SJCRH30 (cell line): ENCODE measurements around the gene OGFOD3. TPM values are rescaled to one million over a fixed set of nuclear protein-coding genes. Genes with fewer than 3 reads are reported as not detected.
A peak's percentile ranks its signal among the peaks of the same experiment; 100 is the strongest.

Experiments used
- DNase-seq, 2 experiments: peaks; one replicate each; pipeline ENCODE4 v3.0.0-alpha.2; 2015 to 2020
- H3K27ac ChIP-seq: fragments of 250-450 bp; sonication (Bioruptor Pico); 2 replicates; pipeline ENCODE4 v1.5.1; 2020; ENCODE audit warnings: mild to moderate bottlenecking, moderate library complexity
- H3K27me3 ChIP-seq: fragments of 250-450 bp; sonication (Bioruptor Pico); 2 replicates; pipeline ENCODE4 v1.5.1; 2020; ENCODE audit warnings: mild to moderate bottlenecking, moderate library complexity
- H3K36me3 ChIP-seq: fragments of 250-450 bp; sonication (Bioruptor Pico); 2 replicates; pipeline ENCODE4 v1.5.1; 2020; ENCODE audit warnings: mild to moderate bottlenecking, moderate library complexity
- H3K4me1 ChIP-seq: fragments of 250-450 bp; sonication (Bioruptor Pico); 2 replicates; pipeline ENCODE4 v1.5.1; 2020; ENCODE audit warnings: mild to moderate bottlenecking, moderate library complexity
- H3K4me3 ChIP-seq: fragments of 250-450 bp; sonication (Bioruptor Pico); 2 replicates; pipeline ENCODE4 v1.5.1; 2020; ENCODE audit warnings: mild to moderate bottlenecking, moderate library complexity
- H3K9me3 ChIP-seq: fragments of 250-450 bp; sonication (Bioruptor Pico); replicated peaks from 2 replicates; pipeline ENCODE4 v1.5.1; 2020; ENCODE audit warnings: mild to moderate bottlenecking, moderate library complexity
- total RNA-seq: library from RNA; depleted of rRNA; stranded (reverse); fragments of >200 nt; shearing (Covaris generic); gene quantifications from 2 replicates; pipeline ENCODE4 v1.2.3, GENCODE V29; 2014

OGFOD3 gene
- total RNA-seq, 1 experiment from 2014 or later: 144 TPM

- Histone ChIP-seq H3K4me1 (peaks cover 31% of the 10 kb centered on the region), H3K4me3 (no peak overlapping the region), H3K9me3 (no peaks in the 10 kb centered on the region), H3K27ac (no peak overlapping the region), H3K36me3 (peaks cover 42% of the 10 kb centered on the region), H3K27me3 (no peaks in the 10 kb centered on the region)
- DNase-seq: peak in 1 of 2 experiments; percentile 29
Observed at GRCh38 chr17:82396601-82397435, 21.6 kb downstream of the OGFOD3 start.

GRCh38 chr17:82394278-82394677 is 24.1 kb downstream of the OGFOD3 start:
- Histone ChIP-seq H3K4me3 (no peak overlapping the region), H3K27ac (no peak overlapping the region), H3K36me3 (peaks cover 42% of the 10 kb centered on the region)

GRCh38 chr17:82392941-82393340 is 25.4 kb downstream of the OGFOD3 start:
- H3K27ac ChIP-seq: no peak overlapping the region
- peaks cover 42% of the 10 kb centered on the region for H3K36me3 ChIP-seq
- DNase-seq: no peak
- H3K27me3 ChIP-seq: no peaks in the 10 kb centered on the region
- H3K9me3 ChIP-seq: no peaks in the 10 kb centered on the region
- H3K4me1 ChIP-seq: peaks cover 14% of the 10 kb centered on the region; the same call in 1 of the 2 replicates
- no peak overlapping the region for H3K4me3 ChIP-seq

More at GRCh38 chr17:82394278-82394677, 24.1 kb downstream of the OGFOD3 start:
- Histone ChIP-seq H3K27me3 (no peaks in the 10 kb centered on the region), H3K4me1 (peaks cover 18% of the 10 kb centered on the region), H3K9me3 (no peaks in the 10 kb centered on the region)
- no peak for DNase-seq

GRCh38 chr17:82392209-82392920 is 26.0 kb downstream of the OGFOD3 start:
- no peak for DNase-seq
- Histone ChIP-seq H3K9me3 (no peaks in the 10 kb centered on the region), H3K27me3 (peaks cover 2% of the 10 kb centered on the region), H3K27ac (no peak overlapping the region), H3K36me3 (peaks cover 42% of the 10 kb centered on the region), H3K4me1 (peaks cover 19% of the 10 kb centered on the region), H3K4me3 (no peak overlapping the region)

GRCh38 chr17:82391496-82392066 is 26.8 kb downstream of the OGFOD3 start:
- Histone ChIP-seq H3K4me1 (peaks cover 23% of the 10 kb centered on the region), H3K27me3 (peaks cover 5% of the 10 kb centered on the region), H3K9me3 (no peaks in the 10 kb centered on the region), H3K27ac (no peak overlapping the region), H3K4me3 (no peak overlapping the region), H3K36me3 (peaks cover 38% of the 10 kb centered on the region)
- no peak for DNase-seq

- Histone ChIP-seq H3K9me3 (no peaks in the 10 kb centered on the region), H3K27ac (no peak overlapping the region), H3K27me3 (peaks cover 5% of the 10 kb centered on the region), H3K36me3 (peaks cover 35% of the 10 kb centered on the region), H3K4me3 (no peak overlapping the region), H3K4me1 (peaks cover 24% of the 10 kb centered on the region)
- no peak for DNase-seq
Observed at GRCh38 chr17:82390860-82391435, 27.4 kb downstream of the OGFOD3 start.

GRCh38 chr17:82390015-82390859 is 28.1 kb downstream of the OGFOD3 start:
- Histone ChIP-seq H3K9me3 (no peaks in the 10 kb centered on the region), H3K27me3 (peaks cover 5% of the 10 kb centered on the region), H3K4me3 (no peak overlapping the region), H3K27ac (no peak overlapping the region), H3K36me3 (peaks cover 33% of the 10 kb centered on the region), H3K4me1 (peaks cover 31% of the 10 kb centered on the region)
- no peak for DNase-seq

GRCh38 chr17:82389379-82389778 is 29.0 kb downstream of the OGFOD3 start:
- H3K4me1 ChIP-seq: peaks cover 39% of the 10 kb centered on the region
- DNase-seq: no peak
- no peaks in the 10 kb centered on the region for H3K9me3 ChIP-seq
- H3K36me3 ChIP-seq: peaks cover 30% of the 10 kb centered on the region
- no peak overlapping the region for H3K27ac ChIP-seq
- H3K4me3 ChIP-seq: no peak overlapping the region
- peaks cover 5% of the 10 kb centered on the region for H3K27me3 ChIP-seq

- peaks cover 5% of the 10 kb centered on the region for H3K27me3 ChIP-seq
- no peak overlapping the region for H3K27ac ChIP-seq
- DNase-seq: no peak
- no peak overlapping the region for H3K4me3 ChIP-seq
- peaks cover 44% of the 10 kb centered on the region for H3K4me1 ChIP-seq
- H3K36me3 ChIP-seq: peaks cover 26% of the 10 kb centered on the region
- H3K9me3 ChIP-seq: no peaks in the 10 kb centered on the region
Observed at GRCh38 chr17:82388922-82389283, 29.5 kb downstream of the OGFOD3 start.

GRCh38 chr17:82388223-82388921 is 30.0 kb downstream of the OGFOD3 start:
- Histone ChIP-seq H3K4me3 (no peak overlapping the region), H3K4me1 (peaks cover 49% of the 10 kb centered on the region), H3K27me3 (peaks cover 5% of the 10 kb centered on the region), H3K27ac (no peak overlapping the region), H3K9me3 (no peaks in the 10 kb centered on the region), H3K36me3 (peaks cover 23% of the 10 kb centered on the region)
- no peak for DNase-seq

- peaks cover 49% of the 10 kb centered on the region for H3K4me1 ChIP-seq
- H3K4me3 ChIP-seq: peak overlapping the region; percentile 29; the same call in 1 of the 2 replicates
- H3K27me3 ChIP-seq: peaks cover 5% of the 10 kb centered on the region
- H3K27ac ChIP-seq: no peak overlapping the region; the same call in 1 of the 2 replicates
- no peak for DNase-seq
- H3K9me3 ChIP-seq: no peaks in the 10 kb centered on the region
- H3K36me3 ChIP-seq: peaks cover 17% of the 10 kb centered on the region
Observed at GRCh38 chr17:82387705-82388106, 30.7 kb downstream of the OGFOD3 start.

GRCh38 chr17:82386881-82387704 is 31.3 kb downstream of the OGFOD3 start:
- H3K27me3 ChIP-seq: peaks cover 5% of the 10 kb centered on the region
- H3K27ac ChIP-seq: peak overlapping the region; percentile 11; the same call in 1 of the 2 replicates
- H3K4me3 ChIP-seq: peak overlapping the region; percentile 29
- no peaks in the 10 kb centered on the region for H3K9me3 ChIP-seq
- DNase-seq: peak in 1 of 2 experiments; percentile 49
- H3K4me1 ChIP-seq: peaks cover 49% of the 10 kb centered on the region
- peaks cover 11% of the 10 kb centered on the region; the same call in 1 of the 2 replicates for H3K36me3 ChIP-seq
